GM21737 (cell line): ENCODE measurements around the gene GDPGP1.
"Not testable (repeated sequence)": the region's sequence is repeated elsewhere in the genome, so short reads cannot be mapped to it uniquely, and the experiment has no call there.

Source experiments
- ATAC-seq: cut with Tn5 transposase; IDR thresholded peaks from one replicate; pipeline ENCODE4 v1.9.1; 2021; ENCODE audit warnings: mild to moderate bottlenecking, moderate library complexity; ENCODE audit not compliant: unreplicated experiment

The GDPGP1 gene

GRCh38 chr15:90259524-90259923 is 25.5 kb downstream of the GDPGP1 start:
- no peak for ATAC-seq

DNA sequence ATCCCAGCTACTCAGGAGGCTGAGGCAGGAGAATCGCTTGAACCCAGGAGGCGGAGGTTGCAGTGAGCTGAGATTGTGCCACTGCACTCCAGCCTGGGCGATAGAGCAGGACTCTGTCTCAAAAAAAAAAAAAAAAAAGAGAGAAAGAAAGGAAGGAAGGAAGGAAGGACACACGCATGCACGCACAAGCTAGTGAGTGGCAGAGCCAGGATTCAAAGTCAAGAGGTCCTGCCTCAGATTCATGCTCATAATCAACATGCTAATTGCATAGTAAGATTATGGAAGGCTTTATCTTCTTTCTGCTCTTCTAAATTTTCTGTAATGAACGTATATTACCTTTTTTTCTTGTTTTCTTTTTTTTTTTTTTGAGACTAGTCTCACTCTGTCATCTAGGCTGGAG is 26.7 kb downstream of the GDPGP1 start:
- ATAC-seq: not testable (repeated sequence)

DNA sequence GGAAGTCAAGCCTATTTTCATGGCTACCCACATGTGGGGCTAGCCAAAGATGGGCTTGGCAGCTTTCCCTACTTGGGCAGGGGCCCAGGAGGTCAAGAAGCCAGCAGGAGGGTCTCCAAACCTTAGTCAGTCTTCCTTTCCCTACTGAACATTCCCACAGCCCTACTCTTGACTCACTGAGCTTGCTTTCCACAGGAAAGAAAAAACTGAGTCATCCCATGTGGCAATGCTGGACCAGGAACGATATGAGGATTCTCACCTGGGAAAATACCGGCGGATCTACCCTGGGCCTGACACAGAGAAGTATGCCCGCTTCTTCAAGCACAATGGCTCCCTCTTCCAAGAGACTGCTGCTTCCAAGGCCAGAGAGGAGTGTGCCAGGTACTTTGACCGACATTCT is 27.8 kb downstream of the GDPGP1 start:
- no peak for ATAC-seq

DNA sequence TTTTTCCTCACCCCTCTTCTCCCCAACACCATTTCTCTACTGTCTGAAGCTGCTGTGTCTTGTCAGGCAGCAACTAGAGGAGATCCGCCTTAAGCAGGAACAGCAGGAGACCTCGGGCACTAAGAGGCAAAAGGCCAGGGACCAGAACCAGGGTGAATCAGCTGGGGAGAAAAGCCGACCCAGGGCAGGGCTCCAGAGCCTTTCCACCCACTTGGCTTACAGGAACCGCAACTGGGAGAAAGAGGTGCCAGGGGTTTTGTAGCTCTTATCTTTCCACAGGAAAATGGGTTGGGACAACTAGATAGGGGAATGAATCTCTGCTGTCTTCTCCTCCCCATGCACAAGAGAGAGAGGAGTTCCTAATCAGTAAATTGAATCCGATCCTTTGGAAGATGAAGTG is 28.4 kb downstream of the GDPGP1 start:
- no peak for ATAC-seq

GRCh38 chr15:90264671-90265070 is 30.7 kb downstream of the GDPGP1 start:
- ATAC-seq: no peak

DNA sequence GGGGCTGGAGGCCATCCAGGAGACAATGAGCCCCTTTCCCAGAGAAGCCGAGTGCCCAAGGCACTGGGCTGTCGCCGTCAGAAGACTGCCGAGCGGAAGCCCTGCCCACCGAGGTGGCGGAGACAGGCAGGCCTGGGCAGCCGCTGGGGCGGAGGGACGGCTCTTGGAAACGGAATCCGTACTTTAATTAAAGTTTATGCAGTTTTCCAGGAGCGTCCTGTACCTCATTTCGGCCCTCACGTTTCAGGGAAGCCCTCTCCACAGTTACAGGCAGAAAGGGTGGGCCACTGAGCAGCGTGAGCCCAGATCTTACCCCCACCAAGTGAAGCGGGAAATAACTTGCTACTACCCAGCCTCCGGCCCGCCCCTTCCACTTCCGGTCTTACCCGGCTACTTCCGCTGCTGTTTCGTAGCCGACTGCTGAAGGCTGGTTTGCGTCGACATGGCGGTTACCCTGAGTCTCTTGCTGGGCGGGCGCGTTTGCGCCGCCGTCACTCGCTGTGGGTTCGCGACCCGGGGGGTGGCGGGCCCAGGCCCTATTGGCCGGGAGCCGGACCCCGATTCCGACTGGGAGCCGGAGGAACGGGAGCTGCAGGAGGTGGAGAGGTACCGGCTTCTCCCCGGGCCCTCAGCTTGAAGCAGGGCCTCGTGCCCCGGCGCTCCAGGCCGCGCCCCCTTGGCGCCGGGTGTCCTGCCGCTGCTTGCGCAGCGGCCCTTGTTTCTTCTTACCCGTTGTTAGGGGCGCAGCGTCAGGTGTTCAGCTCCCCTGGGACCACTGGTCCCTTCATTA is 31.5 kb downstream of the GDPGP1 start, which contains the start of gene NGRN:
NGRN (plus strand) TSS at position 402 of the 790 bp plus-strand sequence; CDS start at position 443, 41 bp downstream.
- peak; percentile 93 for ATAC-seq

GRCh38 chr15:90266061-90266431 is 32.0 kb downstream of the GDPGP1 start:
- ATAC-seq: no peak

DNA sequence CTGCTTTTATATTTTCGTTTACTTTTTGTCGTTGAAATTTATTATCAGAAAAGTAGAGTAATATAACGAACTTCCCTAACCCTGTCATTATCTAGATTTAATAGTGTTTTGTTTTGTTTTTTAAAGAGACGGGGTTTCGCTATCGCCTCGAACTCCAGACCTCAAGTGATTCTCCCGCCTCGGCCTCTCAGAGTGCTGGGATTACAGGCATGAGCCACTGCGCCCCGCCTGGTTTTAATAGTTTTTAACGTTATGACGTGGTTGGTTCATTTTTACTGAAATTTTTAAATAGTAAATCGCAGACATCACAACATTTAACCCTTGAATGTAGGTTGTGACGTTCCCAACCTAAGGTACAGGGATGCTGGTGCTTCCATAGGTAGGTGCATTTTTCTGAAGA is 32.5 kb downstream of the GDPGP1 start:
- ATAC-seq: no peak

DNA sequence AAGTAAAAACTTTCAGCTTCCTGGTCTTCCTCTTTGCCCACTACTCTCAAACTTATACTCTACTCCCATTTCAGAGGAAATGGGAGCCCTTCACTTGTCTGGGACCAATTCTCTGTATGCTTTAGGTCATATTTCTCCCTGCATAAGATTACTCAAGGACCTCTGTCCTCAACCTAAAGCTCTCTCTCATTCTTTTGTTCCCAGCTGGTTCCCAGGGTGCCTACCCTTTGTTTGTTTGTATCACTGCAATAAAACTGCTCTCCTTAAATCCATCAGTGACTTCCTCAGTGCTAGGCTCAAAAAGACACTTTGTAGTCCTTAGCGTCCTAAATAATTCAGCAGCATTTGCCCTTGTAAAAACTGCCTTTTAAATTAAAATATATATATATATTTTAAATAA is 34.4 kb downstream of the GDPGP1 start:
- ATAC-seq: no peak

DNA sequence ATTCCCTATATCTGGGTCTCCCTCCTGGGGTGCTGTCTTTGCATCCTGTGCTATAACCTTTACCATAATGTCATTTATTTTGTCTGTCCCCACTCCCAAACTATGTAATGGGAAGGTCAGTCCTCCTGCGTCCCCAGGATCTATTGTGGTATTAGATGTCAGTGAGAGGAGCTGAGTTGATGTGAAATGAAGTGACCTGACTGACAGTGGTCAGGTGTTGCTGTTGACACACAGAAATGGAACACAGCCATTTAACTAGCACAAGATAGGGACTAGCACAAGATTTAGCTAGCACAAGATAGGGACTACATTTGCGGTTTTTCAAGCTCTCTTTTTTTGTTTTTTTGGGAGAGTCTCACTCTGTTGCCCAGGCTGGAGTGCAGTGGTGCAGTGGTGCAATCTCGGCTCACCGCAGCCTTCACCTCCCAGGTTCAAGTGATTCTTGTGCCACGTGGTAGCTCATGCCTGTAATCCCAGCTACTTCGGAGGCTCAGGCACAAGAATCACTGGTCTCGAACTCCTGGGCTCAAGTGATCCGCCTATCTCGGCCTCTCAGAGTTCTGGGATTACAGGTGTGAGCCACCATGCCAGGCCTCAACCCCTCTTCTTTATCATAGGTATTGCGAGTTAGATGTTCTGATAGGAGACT is 36.6 kb downstream of the GDPGP1 start:
- ATAC-seq: no peak

- no peak for ATAC-seq
Observed at GRCh38 chr15:90271459-90272166, 37.6 kb downstream of the GDPGP1 start.

GRCh38 chr15:90278467-90278866 is 44.5 kb downstream of the GDPGP1 start:
- ATAC-seq: not testable (repeated sequence)

DNA sequence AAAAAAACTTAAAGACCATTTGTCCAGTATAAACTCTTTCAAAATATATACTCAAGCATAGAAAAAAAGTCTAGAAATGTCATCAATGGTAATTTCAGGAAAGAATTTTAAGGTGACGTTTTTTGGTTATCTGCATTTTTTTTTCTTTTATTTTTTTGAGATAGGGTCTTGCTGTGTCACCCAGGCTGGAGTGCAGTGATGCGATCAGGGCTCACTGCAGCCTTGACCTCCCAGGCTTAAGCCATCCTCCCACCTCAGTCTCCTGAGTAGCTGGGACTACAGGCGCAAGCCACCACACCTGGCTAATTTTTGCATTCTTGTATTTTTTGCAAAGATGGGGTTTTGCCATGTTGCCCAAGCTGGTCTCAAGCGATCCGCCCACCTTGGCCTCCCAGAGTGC is 46.7 kb downstream of the GDPGP1 start:
- ATAC-seq: not testable (repeated sequence)

DNA sequence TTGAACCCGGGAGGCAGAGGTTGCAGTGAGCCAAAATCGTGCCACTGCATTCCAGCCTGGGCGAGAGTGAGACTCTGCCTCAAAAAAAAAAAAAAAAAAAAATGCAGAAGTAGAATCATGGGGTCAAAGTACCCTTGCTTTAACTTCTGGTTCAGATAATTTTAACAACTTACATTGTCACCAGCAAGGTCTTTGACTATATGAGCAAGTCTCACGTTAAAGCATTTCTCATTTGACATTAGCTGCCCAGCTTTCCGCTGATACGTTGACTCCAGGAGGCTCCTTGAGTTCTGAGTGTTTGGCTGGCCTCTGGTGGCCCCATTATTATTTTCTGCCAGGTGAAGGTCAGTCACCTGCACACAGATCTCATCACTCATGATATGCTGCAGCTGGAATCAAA is 47.6 kb downstream of the GDPGP1 start:
- ATAC-seq: not testable (repeated sequence)

DNA sequence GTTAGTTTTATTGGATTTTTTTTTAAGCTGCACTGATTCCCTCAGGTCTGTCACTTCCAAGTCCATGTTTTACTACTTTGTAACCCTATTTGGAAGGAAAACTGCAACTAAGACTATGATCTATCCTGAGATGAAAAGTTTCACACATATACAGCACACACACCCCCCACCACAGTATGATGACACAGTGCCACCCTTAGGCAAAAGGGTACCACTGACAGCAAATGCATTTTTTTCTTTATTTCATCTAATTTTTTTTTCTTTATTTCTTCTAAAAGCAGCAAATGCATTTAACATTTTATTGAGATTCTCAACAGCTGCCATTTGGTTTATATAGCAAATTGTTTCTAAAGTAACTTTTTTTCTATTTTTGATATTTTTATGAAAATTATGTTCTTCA is 52.7 kb downstream of the GDPGP1 start:
- ATAC-seq: no peak

GRCh38 chr15:90287101-90287500 is 53.1 kb downstream of the GDPGP1 start:
- no peak for ATAC-seq

GRCh38 chr15:90287946-90288345 is 53.9 kb downstream of the GDPGP1 start:
- no peak for ATAC-seq

- ATAC-seq: no peak
Observed at GRCh38 chr15:90291679-90292356, 57.8 kb downstream of the GDPGP1 start.

DNA sequence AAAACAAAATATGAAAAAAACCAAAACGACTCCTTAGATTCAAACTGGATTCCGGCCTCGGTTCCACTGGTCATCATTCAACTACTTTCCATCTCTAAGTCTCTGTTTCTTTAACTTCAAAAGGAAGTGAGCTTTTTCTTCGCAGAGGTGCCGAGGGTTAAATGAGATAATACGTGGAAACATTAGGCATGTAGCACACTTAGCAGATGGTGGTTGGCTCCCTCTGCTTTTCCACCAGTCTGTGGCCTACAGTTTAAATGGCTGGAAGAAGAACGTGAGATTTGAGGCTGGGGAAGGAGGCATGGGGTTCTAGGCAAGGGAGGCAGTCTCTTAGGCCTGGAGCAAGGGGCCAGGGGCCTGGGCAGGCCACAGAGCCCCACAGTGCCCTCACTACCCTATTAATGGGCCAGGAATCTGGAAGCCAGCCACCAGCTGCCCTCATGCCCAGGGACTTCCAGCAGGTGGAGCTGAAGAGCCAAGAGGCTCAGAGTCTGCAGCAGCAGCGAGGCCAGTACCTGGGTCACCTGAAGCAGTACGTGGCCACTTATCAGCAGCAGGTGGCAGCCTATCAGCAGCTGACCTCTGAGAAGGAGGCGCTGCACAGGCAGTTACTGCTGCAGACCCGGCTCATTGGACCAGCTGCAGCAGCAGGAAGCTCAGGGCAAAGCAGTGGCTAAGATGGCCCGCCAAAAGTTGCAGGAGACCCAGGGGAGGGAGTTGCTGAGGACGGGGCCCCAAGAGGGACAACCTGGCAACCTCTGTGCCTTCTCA is 59.2 kb downstream of the GDPGP1 start:
- not testable (repeated sequence) for ATAC-seq

- ATAC-seq: no peak
Observed at GRCh38 chr15:90294159-90294558, 60.1 kb downstream of the GDPGP1 start.
